22Rv1 (cell line): ENCODE results near the gene RETREG3.
"Not testable (repeated sequence)": the region's sequence is repeated elsewhere in the genome, so short reads cannot be mapped to it uniquely, and the experiment has no call there.

Experiments used
- H3K27ac ChIP-seq: fragments of 450-650 bp; 2 replicates; pipeline ENCODE4 v1.5.1; 2017
- CTCF ChIP-seq: fragments of 450-650 bp; IDR thresholded peaks from 2 replicates; pipeline ENCODE4 v1.5.1; 2017; ENCODE audit warnings: mild to moderate bottlenecking
- ZFX ChIP-seq: fragments of 450-650 bp; IDR thresholded peaks from 2 replicates; pipeline ENCODE4 v1.6.1; 2017; ENCODE audit warnings: antibody characterized with exemption, borderline replicate concordance

The RETREG3 gene

GRCh38 chr17:42553866-42554249, 55.3 kb downstream of the RETREG3 start:
- TF ChIP-seq ZFX (no peak), CTCF (peak; percentile 29; the same call in 1 of the 2 replicates)
- H3K27ac ChIP-seq, result peak overlapping the region; percentile 84

- H3K27ac ChIP-seq, result peak overlapping the region; percentile 84
- TF ChIP-seq CTCF (no peak), ZFX (no peak)
These were observed 55.9 kb downstream of the RETREG3 start for GRCh38 chr17:42553161-42553818.

GRCh38 chr17:42552736-42553135, 56.4 kb downstream of the RETREG3 start, which contains the start of gene HSD17B1:
Gene HSD17B1 (plus strand): TSS chr17:42552923. CDS start chr17:42552934, 11 bp downstream.
- H3K27ac ChIP-seq, result peak within 1 kb of the TSS; percentile 84

- no peak overlapping the region for H3K27ac ChIP-seq
- TF ChIP-seq CTCF (no peak), ZFX (no peak)
These were observed 60.0 kb downstream of the RETREG3 start for GRCh38 chr17:42548993-42549755.

GRCh38 chr17:42548070-42548837, 60.9 kb downstream of the RETREG3 start:
- TF ChIP-seq ZFX, result no peak
- peak; percentile 91 for TF ChIP-seq CTCF
- H3K27ac ChIP-seq, result no peak overlapping the region

- TF ChIP-seq CTCF (no peak), ZFX (no peak)
- H3K27ac ChIP-seq, result no peak overlapping the region
These were observed 61.5 kb downstream of the RETREG3 start for GRCh38 chr17:42547698-42548069.

- TF ChIP-seq ZFX, result no peak
- no peak for TF ChIP-seq CTCF
- no peak overlapping the region for H3K27ac ChIP-seq
These were observed 62.1 kb downstream of the RETREG3 start for GRCh38 chr17:42547001-42547461.

- not testable (repeated sequence) for H3K27ac ChIP-seq
These were observed 63.2 kb downstream of the RETREG3 start for GRCh38 chr17:42545755-42546505.
